A549 treated with Hydrocortisone at 1 μM for 4 hours (cell line): ENCODE results near the gene MED26. TPM values are rescaled to one million over a fixed set of nuclear protein-coding genes. Genes with fewer than 3 reads are reported as not detected.

Experiments used
- total RNA-seq: library from RNA; stranded (reverse); fragments of 200-300 nt; extraction: Qiagen RNA extraction; gene quantifications from 5 replicates; pipeline ENCODE4 v1.2.3, GENCODE V29; 2022

The MED26 gene, protein sequence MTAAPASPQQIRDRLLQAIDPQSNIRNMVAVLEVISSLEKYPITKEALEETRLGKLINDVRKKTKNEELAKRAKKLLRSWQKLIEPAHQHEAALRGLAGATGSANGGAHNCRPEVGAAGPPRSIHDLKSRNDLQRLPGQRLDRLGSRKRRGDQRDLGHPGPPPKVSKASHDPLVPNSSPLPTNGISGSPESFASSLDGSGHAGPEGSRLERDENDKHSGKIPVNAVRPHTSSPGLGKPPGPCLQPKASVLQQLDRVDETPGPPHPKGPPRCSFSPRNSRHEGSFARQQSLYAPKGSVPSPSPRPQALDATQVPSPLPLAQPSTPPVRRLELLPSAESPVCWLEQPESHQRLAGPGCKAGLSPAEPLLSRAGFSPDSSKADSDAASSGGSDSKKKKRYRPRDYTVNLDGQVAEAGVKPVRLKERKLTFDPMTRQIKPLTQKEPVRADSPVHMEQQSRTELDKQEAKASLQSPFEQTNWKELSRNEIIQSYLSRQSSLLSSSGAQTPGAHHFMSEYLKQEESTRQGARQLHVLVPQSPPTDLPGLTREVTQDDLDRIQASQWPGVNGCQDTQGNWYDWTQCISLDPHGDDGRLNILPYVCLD
- total RNA-seq, result 4.5 to 5.7 TPM (median 5.2 TPM) in 5 replicates

GRCh38 chr19:16628183-16628983 lies at the start of gene MED26:
TSS of gene MED26 (minus strand) at chr19:16628204. CDS start at chr19:16627943, 261 bp downstream.

DNA sequence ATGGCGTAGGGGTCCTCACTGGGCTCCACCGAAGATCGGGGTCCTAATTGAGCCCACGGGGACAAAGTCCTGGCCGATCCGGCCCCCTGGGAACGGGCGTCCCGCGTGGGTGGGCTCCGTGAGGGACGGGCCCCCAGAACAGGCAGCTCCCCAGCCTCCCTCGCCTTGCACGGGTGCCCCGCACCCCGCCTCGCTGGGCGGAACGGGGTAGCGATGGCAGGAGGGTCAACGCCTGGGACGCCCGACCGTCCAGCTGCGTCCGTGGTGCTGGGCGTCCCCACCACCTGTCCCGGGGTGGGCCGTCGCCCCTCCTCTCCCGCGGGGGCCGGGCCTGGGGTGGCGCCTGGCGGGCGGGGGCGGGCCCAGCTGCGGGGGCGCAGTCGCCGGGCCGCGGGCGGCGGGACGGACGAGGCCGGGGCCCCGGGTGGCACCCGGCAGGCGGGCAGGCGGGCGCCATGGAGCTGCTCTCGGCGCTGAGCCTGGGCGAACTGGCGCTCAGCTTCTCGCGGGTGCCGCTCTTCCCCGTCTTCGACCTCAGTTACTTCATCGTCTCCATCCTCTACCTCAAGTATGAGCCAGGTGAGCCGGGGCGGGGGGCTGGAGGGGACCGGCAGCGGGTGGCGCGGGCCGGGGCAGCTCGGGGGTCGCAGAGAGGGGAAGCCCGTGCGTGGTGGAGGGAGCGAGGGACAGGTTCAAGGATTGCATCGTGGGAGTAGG lies 32.9 kb upstream of the MED26 start, which contains the start of gene TMEM38A:
TSS of gene TMEM38A (plus strand) at position 377 of the 717 bp plus-strand sequence. CDS start at position 456, 79 bp downstream.

GRCh38 chr19:16659832-16660708 lies 32.1 kb upstream of the MED26 start, which contains the start of gene SMIM7:
TSS of gene SMIM7 (minus strand) at chr19:16660144. CDS start at chr19:16660110, 34 bp downstream.

GRCh38 chr19:16572332-16573211 lies 55.4 kb downstream of the MED26 start, which contains the start of gene SLC35E1:
TSS of gene SLC35E1 (minus strand) at chr19:16572415. CDS start at chr19:16572364, 51 bp downstream.

GRCh38 chr19:16542045-16542909 lies 85.7 kb downstream of the MED26 start, which contains the start of gene CHERP:
TSS of gene CHERP (minus strand) at chr19:16542437. CDS start at chr19:16542378, 59 bp downstream.

Other genes starting within 250 kb of the MED26 start
- gene EPS15L1, start 156.2 kb downstream of the MED26 start, total RNA-seq, result 14.2 to 17.9 TPM (median 16.1 TPM) in 5 replicates
- 0.15 TPM in 1 of 5 replicates, not detected in the others for gene CALR3, start 132.0 kb downstream of the MED26 start, total RNA-seq
- gene C19orf44, start 131.8 kb downstream of the MED26 start, total RNA-seq, result 2.5 to 3.4 TPM (median 2.7 TPM) in 5 replicates
- 27.4 to 31.5 TPM (median 30.1 TPM) in 5 replicates for gene CHERP, start 85.8 kb downstream of the MED26 start, total RNA-seq
- gene SLC35E1, start 55.8 kb downstream of the MED26 start, total RNA-seq, result 18.1 to 19.8 TPM (median 19.1 TPM) in 5 replicates
- 69.9 to 76.9 TPM (median 72.1 TPM) in 5 replicates for gene SMIM7, start 31.9 kb upstream of the MED26 start, total RNA-seq
- 0.93 to 1.2 TPM (median 1.1 TPM) in 5 replicates for gene TMEM38A, start 32.9 kb upstream of the MED26 start, total RNA-seq
- gene NWD1, start 91.6 kb upstream of the MED26 start, total RNA-seq, result not detected in 5 replicates
- gene SIN3B, start 201.2 kb upstream of the MED26 start, total RNA-seq, result 17.7 to 21.3 TPM (median 20.0 TPM) in 5 replicates